Amniotic stem cell (primary cell): ENCODE results near the gene C12orf56.
"Not testable (repeated sequence)": the region's sequence is repeated elsewhere in the genome, so short reads cannot be mapped to it uniquely, and the experiment has no call there.

ENCODE experiments used
- DNase-seq: peaks from one replicate; lab custom pipeline; 2025; lab: John Stamatoyannopoulos, UW

C12orf56 gene

GRCh38 chr12:64236549-64236948 is 154.0 kb downstream of the C12orf56 start:
- no peak for DNase-seq

- DNase-seq, result no peak
Measured at GRCh38 chr12:64232196-64232595, 158.4 kb downstream of the C12orf56 start.

- no peak for DNase-seq
Measured at GRCh38 chr12:64229796-64230195, 160.8 kb downstream of the C12orf56 start.

- DNase-seq, result no peak
Measured at GRCh38 chr12:64229240-64229639, 161.3 kb downstream of the C12orf56 start.

GRCh38 chr12:64225626-64226025 is 164.9 kb downstream of the C12orf56 start:
- DNase-seq, result no peak

- peak; percentile 93 for DNase-seq
Measured at GRCh38 chr12:64222009-64222765, 168.4 kb downstream of the C12orf56 start, which contains the start of gene KICS2. KICS2 (minus strand) TSS chr12:64222296; CDS start chr12:64222237, 59 bp downstream.

- peak; percentile 53 for DNase-seq
Measured at GRCh38 chr12:64221651-64222008, 168.9 kb downstream of the C12orf56 start.

GRCh38 chr12:64220046-64220445 is 170.5 kb downstream of the C12orf56 start:
- DNase-seq, result no peak

GRCh38 chr12:64219145-64219544 is 171.4 kb downstream of the C12orf56 start:
- no peak for DNase-seq

GRCh38 chr12:64218597-64218996 is 172.0 kb downstream of the C12orf56 start:
- DNase-seq, result no peak

- not testable (repeated sequence) for DNase-seq
Measured at GRCh38 chr12:64217643-64218042, 172.9 kb downstream of the C12orf56 start.

GRCh38 chr12:64216239-64216638 is 174.3 kb downstream of the C12orf56 start:
- no peak for DNase-seq
